T-helper 17 cell (primary cell): ENCODE data around the gene OR10A6. TPM values are rescaled to one million over a fixed set of nuclear protein-coding genes. Genes with fewer than 3 reads are reported as not detected.

ENCODE experiments used
- ATAC-seq: fragments of 150-1000 bp; cut with Tn5 transposase; 2 replicates; pipeline ENCODE4 v1.10.0; 2021; ENCODE audit warnings: mild to moderate bottlenecking, moderate library complexity
- DNase-seq, 3 donors: peaks; one replicate each; pipeline versions ENCODE4 v3.0.0 to v3.0.0-alpha.2; 2020 to 2021
- H3K9me3 ChIP-seq: one replicate; pipeline ENCODE4 v1.7.0; 2013; ENCODE audit warnings: low read length, mild to moderate bottlenecking; ENCODE audit not compliant: control insufficient read depth, poor library complexity, severe bottlenecking
- H3K27ac Mint-ChIP-seq: one replicate; pipeline ENCODE4 v1.8.0; 2022; ENCODE audit warnings: mild to moderate bottlenecking, moderate library complexity, mixed read lengths
- H3K27me3 Mint-ChIP-seq: one replicate; pipeline ENCODE4 v1.8.0; 2022; ENCODE audit warnings: mixed read lengths
- H3K36me3 Mint-ChIP-seq: one replicate; pipeline ENCODE4 v1.8.0; 2022; ENCODE audit warnings: low read depth, mixed read lengths
- H3K4me1 Mint-ChIP-seq: one replicate; pipeline ENCODE4 v1.8.0; 2022; ENCODE audit warnings: mild to moderate bottlenecking, mixed read lengths
- H3K4me3 Mint-ChIP-seq: one replicate; pipeline ENCODE4 v1.8.0; 2022; ENCODE audit warnings: mild to moderate bottlenecking, moderate library complexity, mixed read lengths
- total RNA-seq, 4 donors: library from RNA in 2 of 4; stranded (reverse) in 2 of 4; gene quantifications; one replicate each; pipeline ENCODE4 v1.2.3 and lab custom pipeline; 2022 to 2026

Gene OR10A6
- total RNA-seq, 2 donors from 2014 or later: not detected

- no peak overlapping the region for H3K27ac Mint-ChIP-seq
- DNase-seq (no peak), ATAC-seq (no peak)
- H3K9me3 ChIP-seq: no peaks in the 10 kb centered on the region
- no peaks in the 10 kb centered on the region for H3K4me1 Mint-ChIP-seq
- no peak overlapping the region for H3K4me3 Mint-ChIP-seq
- H3K27me3 Mint-ChIP-seq: peaks cover 47% of the 10 kb centered on the region
- H3K36me3 Mint-ChIP-seq: no peaks in the 10 kb centered on the region
Observed at GRCh38 chr11:7949934-7950333, 18.9 kb upstream of the OR10A6 start.

GRCh38 chr11:7944123-7944522, 13.1 kb upstream of the OR10A6 start:
- no peak for DNase-seq
- H3K36me3 Mint-ChIP-seq: no peaks in the 10 kb centered on the region
- no peak overlapping the region for H3K4me3 Mint-ChIP-seq
- no peak overlapping the region for H3K27ac Mint-ChIP-seq
- no peak for ATAC-seq
- peaks cover 28% of the 10 kb centered on the region for H3K27me3 Mint-ChIP-seq
- no peaks in the 10 kb centered on the region for H3K4me1 Mint-ChIP-seq
- peaks cover 6% of the 10 kb centered on the region for H3K9me3 ChIP-seq

GRCh38 chr11:7941608-7942007, 10.5 kb upstream of the OR10A6 start, which contains the start of gene OR10A3:
Gene OR10A3, minus strand, starts transcription at chr11:7941708. Its CDS starts 2,188 bp downstream, at chr11:7939520.
- peaks cover 17% of the 10 kb centered on the region for H3K27me3 Mint-ChIP-seq
- ATAC-seq (no peak), DNase-seq (no peak)
- H3K27ac Mint-ChIP-seq: no peak within 1 kb of the TSS
- no peak within 1 kb of the TSS for H3K4me3 Mint-ChIP-seq
- peaks cover 6% of the 10 kb centered on the region for H3K9me3 ChIP-seq
- H3K4me1 Mint-ChIP-seq: no peaks in the 10 kb centered on the region
- no peaks in the 10 kb centered on the region for H3K36me3 Mint-ChIP-seq

GRCh38 chr11:7941146-7941545, 10.1 kb upstream of the OR10A6 start:
- ATAC-seq (no peak), DNase-seq (no peak)
- Mint-ChIP-seq H3K27me3 (peaks cover 22% of the 10 kb centered on the region), H3K27ac (no peak overlapping the region), H3K4me3 (no peak overlapping the region), H3K4me1 (no peaks in the 10 kb centered on the region), H3K36me3 (no peaks in the 10 kb centered on the region)
- peaks cover 6% of the 10 kb centered on the region for H3K9me3 ChIP-seq

- Mint-ChIP-seq H3K36me3 (no peaks in the 10 kb centered on the region), H3K27ac (no peak overlapping the region), H3K4me1 (no peaks in the 10 kb centered on the region), H3K27me3 (peaks cover 47% of the 10 kb centered on the region), H3K4me3 (no peak overlapping the region)
- no peaks in the 10 kb centered on the region for H3K9me3 ChIP-seq
- DNase-seq (no peak), ATAC-seq (no peak)
Observed at GRCh38 chr11:7936615-7937014, 5.5 kb upstream of the OR10A6 start.

GRCh38 chr11:7927635-7928034, 3.4 kb downstream of the OR10A6 start:
- H3K27me3 Mint-ChIP-seq: peaks cover 39% of the 10 kb centered on the region
- H3K9me3 ChIP-seq: no peaks in the 10 kb centered on the region
- ATAC-seq (no peak), DNase-seq (no peak)
- no peak overlapping the region for H3K4me3 Mint-ChIP-seq
- no peak overlapping the region for H3K27ac Mint-ChIP-seq
- no peaks in the 10 kb centered on the region for H3K36me3 Mint-ChIP-seq
- no peaks in the 10 kb centered on the region for H3K4me1 Mint-ChIP-seq

GRCh38 chr11:7924536-7924935, 6.5 kb downstream of the OR10A6 start:
- H3K4me1 Mint-ChIP-seq: no peaks in the 10 kb centered on the region
- peaks cover 18% of the 10 kb centered on the region for H3K27me3 Mint-ChIP-seq
- no peak overlapping the region for H3K27ac Mint-ChIP-seq
- ATAC-seq (no peak), DNase-seq (no peak)
- H3K9me3 ChIP-seq: no peaks in the 10 kb centered on the region
- H3K36me3 Mint-ChIP-seq: no peaks in the 10 kb centered on the region
- no peak overlapping the region for H3K4me3 Mint-ChIP-seq

- no peak overlapping the region for H3K27ac Mint-ChIP-seq
- H3K4me3 Mint-ChIP-seq: no peak overlapping the region
- ATAC-seq (no peak), DNase-seq (no peak)
- H3K36me3 Mint-ChIP-seq: peaks cover 4% of the 10 kb centered on the region
- H3K9me3 ChIP-seq: no peaks in the 10 kb centered on the region
- H3K4me1 Mint-ChIP-seq: no peaks in the 10 kb centered on the region
- peaks cover 39% of the 10 kb centered on the region for H3K27me3 Mint-ChIP-seq
Observed at GRCh38 chr11:7918141-7918540, 12.9 kb downstream of the OR10A6 start.

- no peak overlapping the region for H3K4me3 Mint-ChIP-seq
- no peak for DNase-seq
- H3K9me3 ChIP-seq: no peaks in the 10 kb centered on the region
- no peak overlapping the region for H3K27ac Mint-ChIP-seq
- H3K4me1 Mint-ChIP-seq: no peaks in the 10 kb centered on the region
- H3K27me3 Mint-ChIP-seq: peaks cover 58% of the 10 kb centered on the region
- no peak for ATAC-seq
- H3K36me3 Mint-ChIP-seq: peaks cover 4% of the 10 kb centered on the region
Observed at GRCh38 chr11:7911011-7911410, 20.1 kb downstream of the OR10A6 start.

GRCh38 chr11:7910286-7910788, 20.7 kb downstream of the OR10A6 start:
- ATAC-seq: no peak
- H3K27ac Mint-ChIP-seq: no peak overlapping the region
- H3K4me3 Mint-ChIP-seq: no peak overlapping the region
- no peak for DNase-seq
- H3K4me1 Mint-ChIP-seq: no peaks in the 10 kb centered on the region
- H3K9me3 ChIP-seq: no peaks in the 10 kb centered on the region
- H3K36me3 Mint-ChIP-seq: peaks cover 4% of the 10 kb centered on the region
- H3K27me3 Mint-ChIP-seq: peaks cover 61% of the 10 kb centered on the region

GRCh38 chr11:7909585-7910285, 21.3 kb downstream of the OR10A6 start:
- H3K9me3 ChIP-seq: no peaks in the 10 kb centered on the region
- H3K4me1 Mint-ChIP-seq: no peaks in the 10 kb centered on the region
- peaks cover 58% of the 10 kb centered on the region for H3K27me3 Mint-ChIP-seq
- H3K36me3 Mint-ChIP-seq: peaks cover 2% of the 10 kb centered on the region
- H3K27ac Mint-ChIP-seq: no peak overlapping the region
- DNase-seq (no peak), ATAC-seq (no peak)
- H3K4me3 Mint-ChIP-seq: no peak overlapping the region

- Mint-ChIP-seq H3K36me3 (no peaks in the 10 kb centered on the region), H3K27me3 (peaks cover 63% of the 10 kb centered on the region), H3K4me1 (no peaks in the 10 kb centered on the region), H3K27ac (no peak overlapping the region), H3K4me3 (no peak overlapping the region)
- DNase-seq (no peak), ATAC-seq (no peak)
- no peaks in the 10 kb centered on the region for H3K9me3 ChIP-seq
Observed at GRCh38 chr11:7907121-7907520, 23.9 kb downstream of the OR10A6 start.

- no peaks in the 10 kb centered on the region for H3K9me3 ChIP-seq
- H3K36me3 Mint-ChIP-seq: no peaks in the 10 kb centered on the region
- peaks cover 63% of the 10 kb centered on the region for H3K27me3 Mint-ChIP-seq
- no peaks in the 10 kb centered on the region for H3K4me1 Mint-ChIP-seq
- no peak overlapping the region for H3K4me3 Mint-ChIP-seq
- DNase-seq (no peak), ATAC-seq (no peak)
- no peak overlapping the region for H3K27ac Mint-ChIP-seq
Observed at GRCh38 chr11:7906481-7906880, 24.6 kb downstream of the OR10A6 start.

- H3K4me1 Mint-ChIP-seq: no peaks in the 10 kb centered on the region
- DNase-seq: no peak
- H3K4me3 Mint-ChIP-seq: no peak overlapping the region
- no peaks in the 10 kb centered on the region for H3K9me3 ChIP-seq
- H3K27ac Mint-ChIP-seq: no peak overlapping the region
- H3K36me3 Mint-ChIP-seq: no peaks in the 10 kb centered on the region
- ATAC-seq: no peak
- H3K27me3 Mint-ChIP-seq: peaks cover 66% of the 10 kb centered on the region
Observed at GRCh38 chr11:7905961-7906429, 25.1 kb downstream of the OR10A6 start.
